ENCODE results near the gene SVEP1.

SVEP1 gene

DNA sequence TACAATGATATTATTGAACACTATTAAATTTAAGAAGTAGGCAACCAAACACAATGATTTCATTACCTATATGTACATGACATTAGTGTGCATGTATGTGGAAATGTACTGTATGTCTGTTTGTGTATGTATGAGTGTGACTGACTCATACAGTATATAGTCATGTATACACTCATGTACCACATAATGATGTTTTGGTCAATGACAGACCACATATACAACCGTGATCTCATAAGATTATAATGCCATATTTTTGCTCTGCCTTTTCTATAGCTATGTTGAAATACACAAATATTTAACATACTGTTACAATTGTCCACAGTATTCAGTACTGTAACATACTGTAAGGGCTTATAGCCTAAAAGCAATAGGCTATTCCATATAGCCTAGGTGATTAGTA, 19.7 kb downstream of the SVEP1 start:
- TF ChIP-seq, protein P1, sequence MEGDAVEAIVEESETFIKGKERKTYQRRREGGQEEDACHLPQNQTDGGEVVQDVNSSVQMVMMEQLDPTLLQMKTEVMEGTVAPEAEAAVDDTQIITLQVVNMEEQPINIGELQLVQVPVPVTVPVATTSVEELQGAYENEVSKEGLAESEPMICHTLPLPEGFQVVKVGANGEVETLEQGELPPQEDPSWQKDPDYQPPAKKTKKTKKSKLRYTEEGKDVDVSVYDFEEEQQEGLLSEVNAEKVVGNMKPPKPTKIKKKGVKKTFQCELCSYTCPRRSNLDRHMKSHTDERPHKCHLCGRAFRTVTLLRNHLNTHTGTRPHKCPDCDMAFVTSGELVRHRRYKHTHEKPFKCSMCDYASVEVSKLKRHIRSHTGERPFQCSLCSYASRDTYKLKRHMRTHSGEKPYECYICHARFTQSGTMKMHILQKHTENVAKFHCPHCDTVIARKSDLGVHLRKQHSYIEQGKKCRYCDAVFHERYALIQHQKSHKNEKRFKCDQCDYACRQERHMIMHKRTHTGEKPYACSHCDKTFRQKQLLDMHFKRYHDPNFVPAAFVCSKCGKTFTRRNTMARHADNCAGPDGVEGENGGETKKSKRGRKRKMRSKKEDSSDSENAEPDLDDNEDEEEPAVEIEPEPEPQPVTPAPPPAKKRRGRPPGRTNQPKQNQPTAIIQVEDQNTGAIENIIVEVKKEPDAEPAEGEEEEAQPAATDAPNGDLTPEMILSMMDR (IDR thresholded peaks at IDR 0.05), result no peak
- Mint-ChIP-seq H3K9me3 (no peaks in the 10 kb centered on the region), H3K4me3 (no peak overlapping the region), H3K27me3 (ENCODE audit: low read depth, poor library complexity) (peaks cover 7% of the 10 kb centered on the region), H3K4me1 (peaks cover 4% of the 10 kb centered on the region), H3K36me3 (ENCODE audit: low read depth) (no peaks in the 10 kb centered on the region), H3K27ac (no peak overlapping the region)
- DNase-seq, result no peak

DNA sequence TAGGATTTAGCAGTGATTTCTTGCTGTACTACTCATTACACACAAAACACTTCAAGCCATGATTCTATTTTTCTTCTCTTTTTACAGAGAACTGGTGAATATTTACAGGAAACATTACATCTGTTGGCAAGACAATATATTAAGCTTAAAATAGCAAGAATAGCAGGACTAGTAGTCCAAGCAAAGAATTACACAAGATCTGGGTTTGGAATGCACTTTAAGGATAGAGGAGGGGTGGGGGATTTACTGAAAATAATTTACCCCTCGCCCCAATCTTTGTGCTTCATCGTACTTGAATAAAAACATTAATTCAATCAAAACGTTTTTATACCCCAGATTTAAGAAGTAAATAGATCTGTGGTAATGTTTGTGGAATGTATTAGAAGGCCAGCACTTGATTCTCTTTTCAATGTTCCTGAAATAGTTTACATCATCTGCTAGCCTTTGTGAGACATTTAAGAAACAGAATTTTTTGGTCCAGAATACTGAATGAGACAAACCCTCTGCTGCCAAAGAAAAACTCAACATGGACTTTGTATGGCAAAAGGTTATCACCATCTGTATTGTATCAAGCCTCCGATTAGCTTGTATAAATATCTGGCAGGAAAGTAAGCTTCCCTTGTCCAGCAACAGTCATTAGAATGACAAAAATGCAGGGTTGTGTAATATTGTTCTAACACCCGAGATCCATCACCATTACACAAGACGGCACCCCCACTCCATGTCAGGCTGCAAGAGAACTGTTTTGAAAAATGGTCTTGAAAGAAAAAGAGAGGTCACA, 23.8 kb downstream of the SVEP1 start:
- Mint-ChIP-seq H3K27ac (no peak overlapping the region), H3K27me3 (ENCODE audit: low read depth, poor library complexity) (peaks cover 4% of the 10 kb centered on the region), H3K4me1 (peaks cover 4% of the 10 kb centered on the region), H3K9me3 (no peaks in the 10 kb centered on the region), H3K36me3 (ENCODE audit: low read depth) (no peaks in the 10 kb centered on the region), H3K4me3 (no peak overlapping the region)
- DNase-seq, result no peak
- TF ChIP-seq, protein P1 (IDR thresholded peaks at IDR 0.05), result no peak

DNA sequence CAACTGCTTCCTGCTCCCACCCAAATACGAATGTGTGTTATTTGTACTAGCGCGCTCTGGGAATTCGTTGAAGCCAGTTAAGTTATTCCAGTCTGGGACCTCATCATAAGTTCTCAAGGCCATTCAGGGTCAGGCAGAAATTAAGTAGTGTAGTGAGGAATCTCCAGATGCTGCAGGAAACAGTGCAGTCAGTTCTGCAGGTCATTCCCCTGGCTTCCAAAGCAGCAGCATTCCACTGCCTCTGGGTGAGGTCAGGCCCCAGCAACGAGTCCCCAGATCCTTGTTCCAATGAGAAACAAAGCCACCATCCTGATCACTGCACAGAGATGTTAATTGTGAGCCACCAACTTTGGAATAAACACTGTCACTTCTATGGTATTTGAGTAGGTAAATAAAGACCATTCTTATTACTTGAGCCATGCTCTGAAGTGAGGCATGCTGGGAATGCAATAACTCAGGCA, 33.1 kb downstream of the SVEP1 start:
- Mint-ChIP-seq H3K27ac (no peak overlapping the region), H3K4me3 (no peak overlapping the region), H3K4me1 (no peaks in the 10 kb centered on the region), H3K9me3 (no peaks in the 10 kb centered on the region), H3K27me3 (ENCODE audit: low read depth, poor library complexity) (no peaks in the 10 kb centered on the region), H3K36me3 (ENCODE audit: low read depth) (no peaks in the 10 kb centered on the region)
- no peak for DNase-seq
- TF ChIP-seq, protein P1 (IDR thresholded peaks at IDR 0.05), result no peak

DNA sequence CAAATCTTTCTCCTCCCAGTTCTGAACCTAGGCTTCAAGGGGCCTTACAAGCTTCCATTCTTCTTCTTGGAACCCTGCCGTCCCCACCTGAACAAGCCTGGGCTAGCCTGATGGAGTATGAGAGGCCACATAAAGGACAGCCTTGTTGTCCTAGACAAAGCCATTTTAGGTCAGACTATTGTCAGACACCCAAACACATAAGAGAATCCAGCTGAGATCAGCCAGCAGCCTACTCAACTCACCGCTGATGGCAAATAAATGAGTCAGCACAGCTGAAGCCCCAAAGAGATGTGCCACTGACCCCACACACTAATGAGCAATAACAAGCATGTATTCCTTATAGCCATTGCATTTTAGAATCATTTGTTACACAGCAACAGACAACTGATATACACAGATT, 33.8 kb downstream of the SVEP1 start:
- DNase-seq, result no peak
- no peaks in the 10 kb centered on the region for H3K9me3 Mint-ChIP-seq
- H3K4me1 Mint-ChIP-seq, result no peaks in the 10 kb centered on the region
- H3K27me3 Mint-ChIP-seq (ENCODE audit: low read depth, poor library complexity), result no peaks in the 10 kb centered on the region
- no peak overlapping the region for H3K27ac Mint-ChIP-seq
- no peaks in the 10 kb centered on the region for H3K36me3 Mint-ChIP-seq (ENCODE audit: low read depth)
- TF ChIP-seq, protein P1 (IDR thresholded peaks at IDR 0.05), result no peak
- no peak overlapping the region for H3K4me3 Mint-ChIP-seq

DNA sequence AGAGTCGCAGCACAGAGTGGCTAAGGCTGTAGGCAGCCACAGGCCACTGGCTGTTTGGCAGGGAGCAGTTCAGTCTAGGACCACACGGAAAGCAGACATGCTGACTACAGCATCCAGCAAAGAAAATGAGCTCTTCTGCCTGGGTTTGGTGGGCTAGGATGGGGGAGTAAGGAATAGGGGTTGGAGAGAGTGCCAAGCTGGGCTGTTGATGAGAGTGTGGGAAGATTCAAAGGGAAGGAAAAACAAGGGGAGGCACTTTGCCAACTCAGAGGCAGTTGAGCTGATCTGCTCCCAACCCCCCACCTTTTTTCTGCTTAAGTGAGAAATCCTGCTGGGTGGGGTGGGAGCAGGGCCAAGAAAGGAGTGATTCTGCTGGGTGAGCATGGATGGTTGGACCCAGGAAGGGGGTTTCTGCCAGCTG, 35.9 kb downstream of the SVEP1 start:
- no peak overlapping the region for H3K4me3 Mint-ChIP-seq
- TF ChIP-seq, protein P1 (IDR thresholded peaks at IDR 0.05), result no peak
- H3K27ac Mint-ChIP-seq, result no peak overlapping the region
- H3K4me1 Mint-ChIP-seq, result no peaks in the 10 kb centered on the region
- H3K36me3 Mint-ChIP-seq (ENCODE audit: low read depth), result no peaks in the 10 kb centered on the region
- no peak for DNase-seq
- no peaks in the 10 kb centered on the region for H3K9me3 Mint-ChIP-seq
- H3K27me3 Mint-ChIP-seq (ENCODE audit: low read depth, poor library complexity), result no peaks in the 10 kb centered on the region

DNA sequence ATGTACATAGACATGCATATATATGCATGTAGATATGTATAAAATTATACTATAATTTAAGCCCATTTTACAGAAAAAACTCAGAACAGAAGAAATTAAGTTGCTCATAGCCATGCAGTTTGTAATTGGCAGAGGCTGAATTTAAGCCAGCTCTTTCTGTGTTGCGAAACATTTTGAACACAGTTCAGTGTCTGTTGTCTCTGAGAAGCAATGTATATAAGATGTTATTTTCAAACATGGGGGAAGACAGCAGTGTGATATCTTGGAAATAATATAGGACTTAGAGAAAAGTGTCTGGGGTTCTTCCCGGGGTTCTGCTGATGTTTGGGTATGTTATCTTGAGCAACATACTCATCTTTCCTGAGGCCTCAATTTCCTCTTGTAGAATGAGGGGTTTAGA, 37.6 kb downstream of the SVEP1 start:
- TF ChIP-seq, protein P1 (IDR thresholded peaks at IDR 0.05), result no peak
- Mint-ChIP-seq H3K27ac (no peak overlapping the region), H3K4me3 (no peak overlapping the region), H3K9me3 (no peaks in the 10 kb centered on the region), H3K27me3 (ENCODE audit: low read depth, poor library complexity) (no peaks in the 10 kb centered on the region), H3K36me3 (ENCODE audit: low read depth) (no peaks in the 10 kb centered on the region), H3K4me1 (no peaks in the 10 kb centered on the region)
- DNase-seq, result no peak
